PC-3 (cell line): ENCODE data around the gene ABHD2.

Experiments
- EZH2phosphoT487 ChIP-seq: fragments of 300-600 bp; sonication (generic); IDR thresholded peaks from 2 replicates; pipeline ENCODE4 v1.6.1; 2018; ENCODE audit warnings: mild to moderate bottlenecking, antibody characterized with exemption, low read length, borderline replicate concordance
- TF ChIP-seq, protein P1 (sequence below): fragments of 300-600 bp; sonication (generic); conservative IDR thresholded peaks from 2 replicates; pipeline ENCODE4 v1.5.1; 2017; ENCODE audit warnings: antibody characterized with exemption, low read depth, mild to moderate bottlenecking, low read length

DNA sequence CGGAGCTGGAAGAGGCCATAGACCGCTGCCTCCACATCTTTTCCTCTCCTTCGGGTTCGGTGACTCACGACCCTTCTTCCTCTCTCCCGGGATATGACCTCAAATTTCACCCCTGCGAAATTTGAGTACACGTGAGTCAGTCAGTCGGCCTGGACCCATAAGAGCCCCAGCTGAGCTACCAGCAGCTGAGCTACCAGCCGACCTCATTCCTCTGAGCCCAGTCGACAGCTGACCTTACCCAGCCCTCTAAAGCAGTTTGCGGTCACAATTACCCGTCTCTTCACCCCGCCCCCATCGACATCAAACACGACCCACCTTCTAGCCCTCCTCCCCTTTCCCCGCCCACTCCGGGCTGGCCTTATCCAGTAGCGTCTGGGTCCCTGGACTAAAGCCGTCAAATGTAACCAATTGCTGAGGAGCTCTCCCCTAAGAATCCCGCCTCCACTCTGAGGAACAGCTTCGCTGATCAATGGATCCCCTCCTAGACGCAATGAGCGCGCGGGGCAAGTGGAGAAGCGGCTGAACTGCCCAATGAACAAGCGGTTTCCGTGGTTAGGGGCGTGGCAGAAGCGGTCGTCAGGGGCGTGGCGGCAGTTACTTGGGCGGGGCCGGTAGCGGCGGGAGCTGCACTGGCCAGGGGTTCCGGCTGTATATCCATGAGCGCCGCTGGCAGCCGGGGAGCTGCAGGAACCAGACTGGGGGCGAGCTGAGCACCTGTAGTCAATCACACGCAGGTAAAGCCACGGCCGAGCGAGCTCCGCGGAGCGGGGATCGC, at the start of gene ABHD2:
- TF ChIP-seq, protein P1, sequence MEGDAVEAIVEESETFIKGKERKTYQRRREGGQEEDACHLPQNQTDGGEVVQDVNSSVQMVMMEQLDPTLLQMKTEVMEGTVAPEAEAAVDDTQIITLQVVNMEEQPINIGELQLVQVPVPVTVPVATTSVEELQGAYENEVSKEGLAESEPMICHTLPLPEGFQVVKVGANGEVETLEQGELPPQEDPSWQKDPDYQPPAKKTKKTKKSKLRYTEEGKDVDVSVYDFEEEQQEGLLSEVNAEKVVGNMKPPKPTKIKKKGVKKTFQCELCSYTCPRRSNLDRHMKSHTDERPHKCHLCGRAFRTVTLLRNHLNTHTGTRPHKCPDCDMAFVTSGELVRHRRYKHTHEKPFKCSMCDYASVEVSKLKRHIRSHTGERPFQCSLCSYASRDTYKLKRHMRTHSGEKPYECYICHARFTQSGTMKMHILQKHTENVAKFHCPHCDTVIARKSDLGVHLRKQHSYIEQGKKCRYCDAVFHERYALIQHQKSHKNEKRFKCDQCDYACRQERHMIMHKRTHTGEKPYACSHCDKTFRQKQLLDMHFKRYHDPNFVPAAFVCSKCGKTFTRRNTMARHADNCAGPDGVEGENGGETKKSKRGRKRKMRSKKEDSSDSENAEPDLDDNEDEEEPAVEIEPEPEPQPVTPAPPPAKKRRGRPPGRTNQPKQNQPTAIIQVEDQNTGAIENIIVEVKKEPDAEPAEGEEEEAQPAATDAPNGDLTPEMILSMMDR: no peak
- no peak for TF ChIP-seq EZH2phosphoT487
